ENCODE data around the gene SOD2.
A peak's percentile ranks its signal among the peaks of the same experiment; 100 is the strongest.

- TF ChIP-seq EP300 (IDR thresholded peaks at IDR 0.05): no peak
- TF ChIP-seq POLR2A (IDR thresholded peaks at IDR 0.05): peak in 1 of 4 donors; percentile 6
- TF ChIP-seq, protein P1, sequence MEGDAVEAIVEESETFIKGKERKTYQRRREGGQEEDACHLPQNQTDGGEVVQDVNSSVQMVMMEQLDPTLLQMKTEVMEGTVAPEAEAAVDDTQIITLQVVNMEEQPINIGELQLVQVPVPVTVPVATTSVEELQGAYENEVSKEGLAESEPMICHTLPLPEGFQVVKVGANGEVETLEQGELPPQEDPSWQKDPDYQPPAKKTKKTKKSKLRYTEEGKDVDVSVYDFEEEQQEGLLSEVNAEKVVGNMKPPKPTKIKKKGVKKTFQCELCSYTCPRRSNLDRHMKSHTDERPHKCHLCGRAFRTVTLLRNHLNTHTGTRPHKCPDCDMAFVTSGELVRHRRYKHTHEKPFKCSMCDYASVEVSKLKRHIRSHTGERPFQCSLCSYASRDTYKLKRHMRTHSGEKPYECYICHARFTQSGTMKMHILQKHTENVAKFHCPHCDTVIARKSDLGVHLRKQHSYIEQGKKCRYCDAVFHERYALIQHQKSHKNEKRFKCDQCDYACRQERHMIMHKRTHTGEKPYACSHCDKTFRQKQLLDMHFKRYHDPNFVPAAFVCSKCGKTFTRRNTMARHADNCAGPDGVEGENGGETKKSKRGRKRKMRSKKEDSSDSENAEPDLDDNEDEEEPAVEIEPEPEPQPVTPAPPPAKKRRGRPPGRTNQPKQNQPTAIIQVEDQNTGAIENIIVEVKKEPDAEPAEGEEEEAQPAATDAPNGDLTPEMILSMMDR (IDR thresholded peaks at IDR 0.05): peak in 1 of 6 experiments; percentile 11
- peak in 1 of 2 donors; percentile 0 for TF ChIP-seq POLR2AphosphoS5 (IDR thresholded peaks at IDR 0.05)
These were observed 34.8 kb upstream of the SOD2 start for GRCh38 chr6:159727717-159728445.
